GM23338 (cell line): Measurements from ENCODE around the gene CDK5RAP1. TPM values are rescaled to one million over a fixed set of nuclear protein-coding genes. Genes with fewer than 3 reads are reported as not detected.

ENCODE experiments used
- ATAC-seq: fragments of 200-7000 bp; cut with Tn5 transposase; 3 replicates; pipeline ENCODE4 v1.9.1; 2020
- DNase-seq: peaks from one replicate; pipeline ENCODE4 v3.0.0-alpha.2; 2015; ENCODE audit warnings: low spot score
- H2AFZ ChIP-seq: fragments of 200-600 bp; sonication (generic); 2 replicates; pipeline ENCODE4 v1.8.0; 2016; ENCODE audit warnings: antibody characterized with exemption, mild to moderate bottlenecking, moderate library complexity
- H3F3A ChIP-seq: fragments of 200-600 bp; sonication (generic); replicated peaks from 2 replicates; pipeline ENCODE4 v1.8.0; 2017; ENCODE audit warnings: antibody characterized with exemption, mixed run types, low read depth
- H3K27ac ChIP-seq: fragments of 200-600 bp; sonication (generic); 2 replicates; pipeline ENCODE4 v1.6.1; 2016; ENCODE audit warnings: low read depth
- H3K27me3 ChIP-seq: fragments of 200-600 bp; sonication (generic); 2 replicates; pipeline ENCODE4 v1.8.0; 2016; ENCODE audit warnings: mild to moderate bottlenecking, mixed run types, moderate library complexity; ENCODE audit not compliant: insufficient read depth
- H3K36me3 ChIP-seq: fragments of 200-600 bp; sonication (generic); 2 replicates; pipeline ENCODE4 v1.8.0; 2016; ENCODE audit warnings: mild to moderate bottlenecking; ENCODE audit not compliant: insufficient read depth
- H3K4me1 ChIP-seq: fragments of 200-600 bp; sonication (generic); 2 replicates; pipeline ENCODE4 v1.8.0; 2016; ENCODE audit warnings: mild to moderate bottlenecking, moderate library complexity; ENCODE audit not compliant: insufficient read depth
- H3K4me2 ChIP-seq: fragments of 200-600 bp; sonication (generic); 2 replicates; pipeline ENCODE4 v1.7.1; 2017; ENCODE audit warnings: mixed run types
- H3K4me3 ChIP-seq: fragments of 200-600 bp; sonication (generic); 2 replicates; pipeline ENCODE4 v1.6.1; 2016; ENCODE audit warnings: mixed run types
- H3K79me2 ChIP-seq: fragments of 200-600 bp; sonication (generic); replicated peaks from 2 replicates; pipeline ENCODE4 v1.8.0; 2017; ENCODE audit warnings: mild to moderate bottlenecking; ENCODE audit not compliant: insufficient read depth
- H3K9me2 ChIP-seq: fragments of 200-600 bp; sonication (generic); 2 replicates; pipeline ENCODE4 v1.8.0; 2017; ENCODE audit not compliant: insufficient read depth
- H4K20me1 ChIP-seq: fragments of 200-600 bp; sonication (generic); replicated peaks from 2 replicates; pipeline ENCODE4 v1.8.0; 2017; ENCODE audit warnings: mild to moderate bottlenecking; ENCODE audit not compliant: insufficient read depth
- H3K27ac Mint-ChIP-seq: 2 replicates; pipeline ENCODE4 v1.8.0; 2020; ENCODE audit warnings: inconsistent platforms, mild to moderate bottlenecking, moderate library complexity, mixed read lengths
- H3K27me3 Mint-ChIP-seq: 3 replicates; pipeline ENCODE4 v1.8.0; 2022; ENCODE audit warnings: low read depth, mild to moderate bottlenecking, moderate library complexity, mixed read lengths, inconsistent platforms; ENCODE audit not compliant: insufficient read depth, poor library complexity
- H3K36me3 Mint-ChIP-seq: 3 replicates; pipeline ENCODE4 v1.8.0; 2021; ENCODE audit warnings: low read depth, mild to moderate bottlenecking, inconsistent platforms, moderate library complexity, mixed read lengths
- H3K4me1 Mint-ChIP-seq: 3 replicates; pipeline ENCODE4 v1.8.0; 2020; ENCODE audit warnings: mild to moderate bottlenecking, inconsistent platforms, mixed read lengths
- H3K4me3 Mint-ChIP-seq: 3 replicates; pipeline ENCODE4 v1.8.0; 2021; ENCODE audit warnings: moderate library complexity, mild to moderate bottlenecking, inconsistent platforms, mixed read lengths
- H3K9me3 Mint-ChIP-seq: 3 replicates; pipeline ENCODE4 v1.8.0; 2020; ENCODE audit warnings: moderate library complexity, mild to moderate bottlenecking, inconsistent platforms, mixed read lengths
- CREB1 ChIP-seq: fragments of 250-450 bp; sonication (Bioruptor Pico); IDR thresholded peaks from 2 replicates; pipeline ENCODE4 v1.5.0; 2020; ENCODE audit warnings: low read depth, mild to moderate bottlenecking, moderate library complexity
- CTCF ChIP-seq, 2 experiments: fragments of 200-600 bp in 1 of 2; sonication (generic) in 1 of 2; conservative IDR thresholded peaks; 2 replicates each; pipeline versions ENCODE4 v1.5.1 to v1.6.1; 2016 to 2017; ENCODE audit warnings: antibody characterized with exemption in 2 of 2, low read depth in 2 of 2, mild to moderate bottlenecking in 2 of 2, moderate library complexity in 1 of 2
- ETS1 ChIP-seq: IDR thresholded peaks from 2 replicates; pipeline ENCODE4 v1.6.1; 2016; ENCODE audit warnings: antibody characterized with exemption
- EZH2 ChIP-seq: fragments of 200-600 bp; sonication (generic); IDR thresholded peaks from one replicate; pipeline ENCODE4 v1.8.0; 2017; ENCODE audit warnings: antibody characterized with exemption, mild to moderate bottlenecking, low read depth; ENCODE audit not compliant: unreplicated experiment
- EZH2phosphoT487 ChIP-seq: fragments of 200-600 bp; sonication (generic); IDR thresholded peaks from one replicate; pipeline ENCODE4 v1.8.1; 2018; ENCODE audit warnings: antibody characterized with exemption; ENCODE audit not compliant: unreplicated experiment
- JUNB ChIP-seq: IDR thresholded peaks from one replicate; pipeline ENCODE4 v1.6.1; 2016; ENCODE audit warnings: antibody characterized with exemption; ENCODE audit not compliant: unreplicated experiment
- NANOG ChIP-seq: IDR thresholded peaks from 2 replicates; pipeline ENCODE4 v1.6.1; 2016; ENCODE audit warnings: antibody characterized with exemption, borderline replicate concordance
- POLR2AphosphoS5 ChIP-seq: IDR thresholded peaks from 2 replicates; pipeline ENCODE4 v1.6.1; 2016; ENCODE audit warnings: antibody characterized with exemption, low read depth
- REST ChIP-seq: IDR thresholded peaks from one replicate; pipeline ENCODE4 v1.6.1; 2018; ENCODE audit warnings: antibody characterized with exemption; ENCODE audit not compliant: unreplicated experiment
- STAT1 ChIP-seq: IDR thresholded peaks from one replicate; pipeline ENCODE4 v1.6.1; 2016; ENCODE audit warnings: antibody characterized with exemption; ENCODE audit not compliant: unreplicated experiment
- ZNF114 ChIP-seq: fragments of 250-450 bp; sonication (Bioruptor Pico); IDR thresholded peaks from 2 replicates; pipeline ENCODE4 v1.5.0; 2020; ENCODE audit warnings: mild to moderate bottlenecking, moderate library complexity
- ZNF331 ChIP-seq: fragments of 250-450 bp; sonication (Bioruptor Pico); IDR thresholded peaks from 2 replicates; pipeline ENCODE4 v1.5.0; 2020; ENCODE audit warnings: low read depth, mild to moderate bottlenecking, moderate library complexity
- ZNF462 ChIP-seq: fragments of 250-450 bp; sonication (Bioruptor Pico); IDR thresholded peaks from 2 replicates; pipeline ENCODE4 v1.5.0; 2020; ENCODE audit warnings: mild to moderate bottlenecking, moderate library complexity
- polyA plus RNA-seq: library from polyadenylated mRNA; unstranded; fragments of >200 nt; fragmentation: Nextera tagmentation; extraction: Ambion mirVana; gene quantifications from 2 replicates; pipeline ENCODE4 v1.2.1, GENCODE V29; 2016
- total RNA-seq: library from RNA; depleted of rRNA; stranded (reverse); fragments of >200 nt; shearing (Covaris generic); gene quantifications from 2 replicates; pipeline ENCODE4 v1.2.3, GENCODE V29; 2014

The CDK5RAP1 gene
- total and polyA plus RNA-seq, 2 experiments from 2014 or later: 33.8 to 38.1 TPM

- no peaks in the 10 kb centered on the region for H3K27me3 ChIP-seq
- no peaks in the 10 kb centered on the region for H3K9me2 ChIP-seq
- H3K27ac ChIP-seq: no peak overlapping the region
- H3K4me1 Mint-ChIP-seq: 0 out of 3 replicates have a peak, but pooled peaks cover under 1% of the 10 kb centered on the region
- no peak overlapping the region for H2AFZ ChIP-seq
- peaks cover 6% of the 10 kb centered on the region; the same call in 2 of the 3 replicates for H3K9me3 Mint-ChIP-seq
- H3K79me2 ChIP-seq: peaks cover 53% of the 10 kb centered on the region
- H3K4me3 Mint-ChIP-seq: no peak overlapping the region
- H3K36me3 Mint-ChIP-seq: peaks cover 53% of the 10 kb centered on the region
- DNase-seq: no peak
- no peak for ATAC-seq
- H4K20me1 ChIP-seq: peaks cover 13% of the 10 kb centered on the region
- no peaks in the 10 kb centered on the region for H3F3A ChIP-seq
- no peaks in the 10 kb centered on the region for H3K4me1 ChIP-seq
- H3K27ac Mint-ChIP-seq: no peak overlapping the region
- TF ChIP-seq ZNF331 (CRISPR knock-in tag) (no peak), ETS1 (no peak), ZNF462 (CRISPR knock-in tag) (no peak), CTCF (conservative IDR thresholded peaks at IDR 0.05; ENCODE audit: low read depth in 2 of 2) (no peak), JUNB (no peak), STAT1 (no peak), NANOG (no peak), EZH2 (no peak), ZNF114 (CRISPR knock-in tag) (no peak), EZH2phosphoT487 (no peak), CREB1 (CRISPR knock-in tag) (no peak), REST (no peak), POLR2AphosphoS5 (no peak)
- H3K27me3 Mint-ChIP-seq: peaks cover 1% of the 10 kb centered on the region
- H3K4me3 ChIP-seq: no peak overlapping the region
- no peak overlapping the region for H3K4me2 ChIP-seq
- H3K36me3 ChIP-seq: peaks cover 30% of the 10 kb centered on the region
Measured at GRCh38 chr20:33394718-33395117, 6.6 kb downstream of the CDK5RAP1 start.
